AG04449 (cell line): ENCODE data around the gene CABLES2.

Experiments used
- CTCF ChIA-PET: fragments of 350-600 bp; formaldehyde crosslinking; extraction: SDS; loops from one replicate; lab custom pipeline; 2021; ENCODE audit warnings: antibody characterized with exemption; lab: Yijun Ruan, JAX
- POLR2A ChIA-PET: fragments of 400-600, 350-600 bp; formaldehyde crosslinking; extraction: SDS; loops from one replicate; lab custom pipeline; 2020; ENCODE audit warnings: antibody characterized with exemption, inconsistent platforms; lab: Yijun Ruan, JAX
- DNase-seq: peaks from one replicate; pipeline ENCODE4 v3.0.0-alpha.2; 2010; ENCODE audit warnings: low read depth, low spot score
- H3K4me3 ChIP-seq: 2 replicates; pipeline ENCODE4 v1.5.1; 2011; ENCODE audit warnings: low read depth, mild to moderate bottlenecking, control low read depth, low read length
- CTCF ChIP-seq: IDR thresholded peaks from one replicate; pipeline ENCODE4 v1.5.1; 2011; ENCODE audit warnings: mild to moderate bottlenecking, moderate library complexity, low read length, control low read depth, inconsistent platforms; ENCODE audit not compliant: insufficient read depth; ENCODE audit errors: missing control alignments

Gene CABLES2

GRCh38 chr20:62405108-62405980 lies 1.7 kb downstream of the CABLES2 start:
- POLR2A ChIA-PET, result no interaction called here
- TF ChIP-seq CTCF, result peak; percentile 57
- CTCF ChIA-PET, result interaction anchor here (1.0 kb wide), 1 partner anchor 104 kb away, joined by 3 read pairs; no protein-coding TSS in a partner anchor
- peak overlapping the region; percentile 66 for H3K4me3 ChIP-seq
- DNase-seq, result no peak

GRCh38 chr20:62404761-62405107 lies 2.4 kb downstream of the CABLES2 start:
- ChIA-PET CTCF (interaction anchor here (1.0 kb wide), 1 partner anchor 104 kb away, joined by 3 read pairs; no protein-coding TSS in a partner anchor), POLR2A (no interaction called here)
- DNase-seq, result no peak
- no peak overlapping the region for H3K4me3 ChIP-seq
- no peak for TF ChIP-seq CTCF

GRCh38 chr20:62404112-62404665 lies 2.9 kb downstream of the CABLES2 start:
- DNase-seq, result no peak
- CTCF ChIA-PET, result no interaction called here
- TF ChIP-seq CTCF, result no peak
- POLR2A ChIA-PET, result no interaction called here
- no peak overlapping the region for H3K4me3 ChIP-seq

GRCh38 chr20:62403331-62403730 lies 3.8 kb downstream of the CABLES2 start:
- DNase-seq, result no peak
- no peak overlapping the region for H3K4me3 ChIP-seq
- ChIA-PET CTCF (interaction anchor here (1.3 kb wide), 2 partner anchors 21 to 102 kb away, joined by 3 to 5 read pairs; no protein-coding TSS in a partner anchor), POLR2A (no interaction called here)
- no peak for TF ChIP-seq CTCF

GRCh38 chr20:62402456-62403150 lies 4.5 kb downstream of the CABLES2 start:
- TF ChIP-seq CTCF, result no peak
- H3K4me3 ChIP-seq, result no peak overlapping the region
- ChIA-PET POLR2A (no interaction called here), CTCF (interaction anchor here (1.3 to 1.6 kb wide), 3 partner anchors 16 to 102 kb away, joined by 3 to 6 read pairs (median 5); partner anchors contain the start of gene RPS21)
- DNase-seq, result no peak
